Hindlimb muscle (tissue), 1 donor: ENCODE data around the gene PPP1R36. TPM values are rescaled to one million over a fixed set of nuclear protein-coding genes. Genes with fewer than 3 reads are reported as not detected.
"Not testable (repeated sequence)": the region's sequence is repeated elsewhere in the genome, so short reads cannot be mapped to it uniquely, and the experiment has no call there.

Experiments
- DNase-seq: peaks from one replicate; pipeline ENCODE4 v3.0.0-alpha.2; 2013
- polyA plus RNA-seq: library from polyadenylated mRNA; unstranded; fragments of 120-200 nt; gene quantifications from one replicate; pipeline ENCODE4 v1.2.1, GENCODE V29; 2013; ENCODE audit not compliant: insufficient read length

PPP1R36 gene
- polyA plus RNA-seq, 1 donor = not detected

DNA sequence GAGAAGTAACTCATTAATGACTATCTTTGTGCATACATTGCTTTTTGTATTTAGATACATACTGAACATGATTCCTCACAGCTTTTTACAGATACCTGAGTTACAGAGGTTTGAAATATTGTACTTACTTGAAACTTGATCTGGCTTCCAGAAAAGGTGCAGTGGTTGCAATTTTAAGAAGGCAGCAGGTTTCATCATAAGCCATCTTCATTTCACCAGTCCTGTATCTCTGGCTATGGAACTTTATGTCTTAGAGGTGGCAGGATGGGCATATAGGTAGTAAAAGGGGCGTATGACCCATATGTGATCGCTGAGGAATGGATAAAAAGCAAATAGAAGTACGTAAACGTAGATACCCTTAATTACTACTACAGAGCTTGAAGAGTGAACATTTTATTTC is 31.5 kb upstream of the PPP1R36 start:
- DNase-seq = no peak

DNA sequence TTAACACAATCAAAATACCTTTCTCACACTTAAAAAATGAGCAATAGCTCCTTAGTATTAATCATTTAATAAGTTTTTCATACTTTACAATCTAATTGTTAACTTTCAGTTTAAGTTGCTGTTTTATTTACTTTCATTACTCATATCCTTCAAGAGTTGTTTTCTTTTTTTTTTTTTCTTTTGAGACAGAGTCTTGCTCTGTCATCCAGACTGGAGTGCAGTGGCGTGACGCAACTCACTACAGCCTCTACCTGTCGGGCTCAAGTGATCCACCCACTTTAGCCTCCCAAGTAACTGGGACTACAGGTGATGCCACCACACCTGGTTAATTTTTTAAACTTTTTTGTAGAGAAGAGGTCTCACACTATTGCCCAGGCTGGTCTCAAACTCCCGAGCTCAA is 29.1 kb upstream of the PPP1R36 start:
- no peak for DNase-seq

DNA sequence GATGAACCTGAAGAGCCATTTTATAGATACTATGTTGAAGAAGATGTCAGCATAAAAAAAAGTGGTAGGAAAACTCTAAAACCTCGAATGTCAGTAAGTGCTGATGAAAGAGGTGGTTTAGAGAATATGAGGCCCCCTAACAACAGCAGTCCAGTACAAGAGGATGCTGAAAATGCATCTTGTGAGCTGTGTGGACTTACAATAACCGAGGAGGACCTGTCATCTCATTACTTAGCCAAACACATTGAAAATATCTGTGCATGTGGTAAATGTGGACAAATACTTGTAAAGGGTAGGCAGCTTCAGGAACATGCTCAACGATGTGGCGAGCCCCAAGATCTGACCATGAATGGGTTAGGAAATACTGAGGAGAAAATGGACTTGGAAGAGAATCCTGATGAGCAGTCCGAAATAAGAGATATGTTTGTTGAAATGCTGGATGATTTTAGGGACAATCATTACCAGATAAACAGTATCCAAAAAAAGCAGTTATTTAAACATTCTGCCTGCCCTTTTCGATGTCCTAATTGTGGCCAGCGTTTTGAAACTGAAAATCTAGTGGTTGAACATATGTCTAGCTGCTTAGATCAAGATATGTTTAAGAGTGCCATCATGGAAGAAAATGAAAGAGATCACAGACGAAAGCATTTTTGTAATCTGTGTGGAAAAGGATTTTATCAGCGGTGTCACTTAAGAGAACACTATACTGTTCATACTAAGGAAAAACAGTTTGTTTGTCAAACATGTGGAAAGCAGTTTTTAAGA is 27.0 kb upstream of the PPP1R36 start:
- DNase-seq = no peak

DNA sequence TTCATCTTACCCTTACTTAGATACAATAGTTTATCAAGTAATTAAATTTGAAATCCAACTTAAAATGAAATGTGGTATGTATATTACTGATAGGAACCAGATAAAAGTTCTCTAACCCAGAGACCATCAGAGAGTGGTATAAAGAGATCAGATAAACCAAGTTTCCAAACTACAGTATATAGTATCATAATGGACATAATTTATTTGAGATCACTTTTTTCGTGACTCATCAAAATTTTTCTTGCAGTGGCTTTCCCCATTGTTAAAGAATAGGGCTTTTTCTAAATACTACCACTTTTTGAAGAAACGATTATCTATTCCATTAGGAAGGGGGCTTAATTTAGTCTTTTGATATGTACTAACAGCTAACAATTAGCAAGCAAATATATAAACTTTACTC is 24.4 kb upstream of the PPP1R36 start:
- no peak for DNase-seq

DNA sequence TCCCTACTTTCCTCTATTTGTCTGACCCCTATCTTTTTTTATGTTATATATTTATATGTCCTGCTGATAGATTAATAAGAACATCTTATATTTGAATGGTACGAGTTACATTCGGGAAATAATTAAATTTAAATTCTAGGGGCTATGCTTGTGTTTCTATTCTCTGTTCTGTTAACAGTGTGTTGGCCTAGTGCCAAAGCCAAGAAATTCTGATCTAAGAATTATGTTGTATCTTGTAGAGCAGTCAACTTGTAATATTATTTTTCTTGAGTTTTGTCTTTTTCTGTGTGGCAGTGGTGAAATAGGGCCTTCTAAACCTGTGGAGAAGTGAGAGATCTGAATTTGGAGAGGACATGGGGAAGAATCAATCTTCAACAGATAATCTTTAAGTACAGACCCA is 18.2 kb upstream of the PPP1R36 start:
- no peak for DNase-seq

DNA sequence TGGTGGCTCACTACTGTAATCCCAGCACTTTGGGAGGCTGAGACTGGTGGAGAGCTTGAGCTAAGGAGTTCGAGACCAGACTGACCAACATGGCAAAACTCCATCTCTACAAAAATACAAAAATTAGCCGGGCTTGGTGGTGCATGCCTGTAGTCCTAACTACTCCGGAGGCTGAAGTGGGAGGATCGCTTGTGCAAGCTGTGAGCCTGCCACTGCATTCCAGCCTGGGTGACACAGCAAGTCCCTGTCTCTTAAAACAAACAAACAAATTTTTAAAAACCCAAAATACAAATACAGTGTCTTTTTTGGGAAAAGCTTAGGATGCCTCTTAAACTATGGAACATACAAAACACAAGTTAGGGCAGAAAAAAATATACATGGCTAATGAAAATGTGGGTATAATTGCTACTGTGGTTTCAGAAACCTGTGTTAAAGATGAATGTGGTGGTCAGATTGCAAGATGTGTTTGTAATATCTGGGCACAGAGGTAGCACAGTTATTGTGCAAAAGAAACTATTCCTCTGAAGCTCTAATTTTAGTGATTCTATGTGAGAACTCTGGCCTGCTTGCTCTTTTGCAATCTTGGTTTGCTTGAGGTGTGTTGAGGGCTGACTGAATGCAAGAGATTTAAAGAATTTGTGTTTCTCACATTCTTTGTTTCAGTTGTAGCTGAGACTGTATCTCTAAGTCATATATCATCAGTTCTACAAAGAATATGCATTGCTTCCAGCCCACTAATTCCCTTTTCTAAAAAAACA is 13.1 kb upstream of the PPP1R36 start:
- DNase-seq = no peak

DNA sequence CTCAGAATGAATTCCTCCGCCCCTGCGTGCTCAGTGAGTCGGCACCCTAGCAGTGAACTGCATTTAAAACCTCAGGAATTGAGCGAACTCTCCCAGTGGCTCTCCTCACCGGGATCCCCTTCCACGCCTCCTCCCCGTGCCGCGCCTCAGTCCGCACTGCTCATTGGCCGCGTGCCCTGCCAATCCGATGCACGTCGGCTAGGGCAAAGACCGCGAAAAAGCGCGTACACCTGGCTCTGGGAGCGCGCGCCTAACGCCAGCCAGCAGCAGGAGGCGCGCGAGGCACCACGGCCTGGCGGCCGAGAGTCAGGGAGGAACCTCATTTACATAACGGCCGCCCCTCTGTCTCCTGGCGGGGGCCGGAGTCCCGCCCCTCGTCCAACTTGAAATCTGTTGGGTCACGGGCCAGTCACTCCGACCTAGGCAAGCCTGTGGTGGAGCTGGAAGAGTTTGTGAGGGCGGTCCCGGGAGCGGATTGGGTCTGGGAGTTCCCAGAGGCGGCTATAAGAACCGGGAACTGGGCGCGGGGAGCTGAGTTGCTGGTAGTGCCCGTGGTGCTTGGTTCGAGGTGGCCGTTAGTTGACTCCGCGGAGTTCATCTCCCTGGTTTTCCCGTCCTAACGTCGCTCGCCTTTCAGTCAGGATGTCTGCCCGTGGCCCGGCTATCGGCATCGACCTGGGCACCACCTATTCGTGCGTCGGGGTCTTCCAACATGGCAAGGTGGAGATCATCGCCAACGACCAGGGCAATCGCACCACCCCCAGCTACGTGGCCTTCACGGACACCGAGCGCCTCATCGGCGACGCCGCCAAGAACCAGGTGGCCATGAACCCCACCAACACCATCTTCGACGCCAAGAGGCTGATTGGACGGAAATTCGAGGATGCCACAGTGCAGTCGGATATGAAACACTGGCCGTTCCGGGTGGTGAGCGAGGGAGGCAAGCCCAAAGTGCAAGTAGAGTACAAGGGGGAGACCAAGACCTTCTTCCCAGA is 9.3 kb upstream of the PPP1R36 start, which contains the start of gene HSPA2:
TSS of gene HSPA2 (plus strand) at position 534 of the 995 bp plus-strand sequence. CDS start at position 643, 109 bp downstream.
- DNase-seq = peak; percentile 97

DNA sequence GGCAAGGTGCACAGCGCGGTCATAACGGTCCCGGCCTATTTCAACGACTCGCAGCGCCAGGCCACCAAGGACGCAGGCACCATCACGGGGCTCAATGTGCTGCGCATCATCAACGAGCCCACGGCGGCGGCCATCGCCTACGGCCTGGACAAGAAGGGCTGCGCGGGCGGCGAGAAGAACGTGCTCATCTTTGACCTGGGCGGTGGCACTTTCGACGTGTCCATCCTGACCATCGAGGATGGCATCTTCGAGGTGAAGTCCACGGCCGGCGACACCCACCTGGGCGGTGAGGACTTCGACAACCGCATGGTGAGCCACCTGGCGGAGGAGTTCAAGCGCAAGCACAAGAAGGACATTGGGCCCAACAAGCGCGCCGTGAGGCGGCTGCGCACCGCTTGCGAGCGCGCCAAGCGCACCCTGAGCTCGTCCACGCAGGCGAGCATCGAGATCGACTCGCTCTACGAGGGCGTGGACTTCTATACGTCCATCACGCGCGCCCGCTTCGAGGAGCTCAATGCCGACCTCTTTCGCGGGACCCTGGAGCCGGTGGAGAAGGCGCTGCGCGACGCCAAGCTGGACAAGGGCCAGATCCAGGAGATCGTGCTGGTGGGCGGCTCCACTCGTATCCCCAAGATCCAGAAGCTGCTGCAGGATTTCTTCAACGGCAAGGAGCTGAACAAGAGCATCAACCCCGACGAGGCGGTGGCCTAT is 8.3 kb upstream of the PPP1R36 start:
- DNase-seq = peak; percentile 41

DNA sequence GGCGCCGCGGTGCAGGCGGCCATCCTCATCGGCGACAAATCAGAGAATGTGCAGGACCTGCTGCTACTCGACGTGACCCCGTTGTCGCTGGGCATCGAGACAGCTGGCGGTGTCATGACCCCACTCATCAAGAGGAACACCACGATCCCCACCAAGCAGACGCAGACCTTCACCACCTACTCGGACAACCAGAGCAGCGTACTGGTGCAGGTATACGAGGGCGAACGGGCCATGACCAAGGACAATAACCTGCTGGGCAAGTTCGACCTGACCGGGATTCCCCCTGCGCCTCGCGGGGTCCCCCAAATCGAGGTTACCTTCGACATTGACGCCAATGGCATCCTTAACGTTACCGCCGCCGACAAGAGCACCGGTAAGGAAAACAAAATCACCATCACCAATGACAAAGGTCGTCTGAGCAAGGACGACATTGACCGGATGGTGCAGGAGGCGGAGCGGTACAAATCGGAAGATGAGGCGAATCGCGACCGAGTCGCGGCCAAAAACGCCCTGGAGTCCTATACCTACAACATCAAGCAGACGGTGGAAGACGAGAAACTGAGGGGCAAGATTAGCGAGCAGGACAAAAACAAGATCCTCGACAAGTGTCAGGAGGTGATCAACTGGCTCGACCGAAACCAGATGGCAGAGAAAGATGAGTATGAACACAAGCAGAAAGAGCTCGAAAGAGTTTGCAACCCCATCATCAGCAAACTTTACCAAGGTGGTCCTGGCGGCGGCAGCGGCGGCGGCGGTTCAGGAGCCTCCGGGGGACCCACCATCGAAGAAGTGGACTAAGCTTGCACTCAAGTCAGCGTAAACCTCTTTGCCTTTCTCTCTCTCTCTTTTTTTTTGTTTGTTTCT is 7.6 kb upstream of the PPP1R36 start:
- DNase-seq = no peak

DNA sequence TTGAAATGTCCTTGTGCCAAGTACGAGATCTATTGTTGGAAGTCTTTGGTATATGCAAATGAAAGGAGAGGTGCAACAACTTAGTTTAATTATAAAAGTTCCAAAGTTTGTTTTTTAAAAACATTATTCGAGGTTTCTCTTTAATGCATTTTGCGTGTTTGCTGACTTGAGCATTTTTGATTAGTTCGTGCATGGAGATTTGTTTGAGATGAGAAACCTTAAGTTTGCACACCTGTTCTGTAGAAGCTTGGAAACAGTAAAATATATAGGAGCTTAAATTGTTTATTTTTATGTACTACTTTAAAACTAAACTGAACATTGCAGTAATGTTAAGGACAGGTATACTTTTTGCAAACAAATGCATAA is 6.9 kb upstream of the PPP1R36 start:
- no peak for DNase-seq

DNA sequence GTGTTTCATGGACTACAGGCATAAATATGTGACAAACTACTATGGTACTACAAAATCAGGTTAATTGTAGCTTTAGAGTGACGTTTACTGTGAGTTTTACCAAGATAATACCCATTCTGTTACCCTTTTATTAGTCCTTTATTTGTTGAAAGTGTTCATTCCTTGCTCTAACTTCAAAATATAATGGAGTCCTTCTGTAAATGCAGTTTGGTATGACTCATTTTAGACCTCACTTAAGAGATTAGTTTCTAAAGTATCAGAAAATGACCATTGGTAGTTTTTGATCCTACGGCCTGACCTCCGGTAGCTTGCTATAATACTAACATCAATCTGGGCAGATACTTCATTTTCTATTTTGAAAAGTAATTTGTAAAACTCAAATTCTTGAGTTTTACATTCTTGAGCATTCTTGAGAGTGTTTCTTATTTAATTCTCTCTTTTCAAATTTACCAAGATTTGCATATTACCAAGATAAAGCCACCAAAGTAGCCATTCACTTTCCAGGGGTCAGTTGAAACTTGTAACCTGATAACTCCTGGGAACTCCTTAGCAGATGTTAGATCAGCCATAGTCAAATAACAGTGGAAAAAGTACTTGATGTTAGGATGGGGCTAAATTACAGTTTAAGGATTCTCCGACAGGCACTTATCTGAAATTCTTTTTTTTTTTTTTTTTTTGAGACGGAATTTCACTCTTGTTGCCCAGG is 5.0 kb upstream of the PPP1R36 start:
- DNase-seq = no peak

DNA sequence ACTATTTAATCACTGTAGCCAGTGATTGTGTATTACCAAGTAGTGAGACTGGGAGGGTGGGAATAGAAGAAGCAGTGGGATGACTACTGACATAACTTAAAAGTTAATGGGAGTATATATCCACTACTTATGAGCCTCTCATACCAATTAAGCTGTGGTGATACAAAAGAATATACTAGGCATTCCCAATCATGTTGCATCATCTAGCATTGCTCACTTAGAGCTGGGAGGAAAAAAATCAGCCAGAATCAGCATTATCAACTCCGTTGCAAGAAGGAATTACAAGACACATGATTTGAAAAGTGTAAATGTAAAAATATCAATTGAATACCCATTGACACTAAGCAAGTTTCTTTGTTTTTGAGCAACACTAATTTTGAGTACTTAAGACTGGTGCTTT is 745 bp upstream of the PPP1R36 start:
- no peak for DNase-seq

DNA sequence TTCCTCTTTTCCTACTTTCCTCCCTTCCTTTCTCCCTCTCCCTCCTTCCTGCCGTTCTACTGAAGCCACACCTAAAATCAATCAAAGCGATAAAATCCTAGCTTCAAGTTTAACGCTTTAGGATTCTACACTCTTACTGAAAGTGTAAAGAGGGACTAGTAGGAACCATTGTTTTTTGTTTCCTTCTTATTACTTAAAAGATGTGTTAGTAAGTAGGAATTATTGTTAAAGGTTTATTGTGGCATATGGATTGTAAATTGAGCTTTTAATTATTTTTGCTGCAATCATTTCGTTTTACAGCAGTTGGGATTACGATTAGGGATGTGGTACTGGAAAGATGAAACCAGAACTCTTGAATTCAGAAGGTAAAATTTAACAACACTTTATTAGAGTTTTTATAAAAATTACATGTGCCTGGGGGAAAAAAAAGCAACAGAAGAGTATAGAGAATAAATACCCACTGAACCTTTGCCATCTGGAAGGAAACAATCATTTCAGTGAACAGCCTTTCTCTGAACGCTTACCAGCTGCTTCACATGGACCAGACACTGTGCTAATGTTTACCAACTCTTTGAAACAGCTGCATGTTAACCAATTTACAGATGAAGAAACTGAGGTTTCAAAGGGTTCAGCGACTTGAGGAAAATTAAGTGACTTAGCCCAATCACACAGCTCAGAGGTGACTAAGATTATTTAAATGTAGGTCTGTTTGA is 1.0 kb downstream of the PPP1R36 start:
- no peak for DNase-seq

DNA sequence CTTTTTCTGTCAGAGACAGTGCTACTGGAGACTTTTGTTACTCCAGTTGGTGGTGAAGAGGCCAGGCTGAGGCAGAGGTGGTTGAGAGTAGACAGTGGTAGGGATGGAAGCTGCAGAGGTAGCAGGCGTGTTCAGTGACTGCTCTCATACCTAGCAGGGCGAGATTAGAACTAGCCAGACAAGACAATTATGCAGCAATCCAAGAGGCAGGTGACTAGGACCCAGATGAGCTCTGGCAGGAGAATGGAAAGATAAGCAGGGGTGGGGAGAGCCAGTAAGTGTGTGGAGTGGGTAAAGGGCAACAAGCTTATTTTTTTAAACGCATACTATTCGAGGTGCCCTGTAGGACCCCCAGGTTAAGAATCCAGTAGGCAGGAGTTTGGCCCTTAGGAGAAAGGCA is 4.8 kb downstream of the PPP1R36 start:
- DNase-seq = no peak

DNA sequence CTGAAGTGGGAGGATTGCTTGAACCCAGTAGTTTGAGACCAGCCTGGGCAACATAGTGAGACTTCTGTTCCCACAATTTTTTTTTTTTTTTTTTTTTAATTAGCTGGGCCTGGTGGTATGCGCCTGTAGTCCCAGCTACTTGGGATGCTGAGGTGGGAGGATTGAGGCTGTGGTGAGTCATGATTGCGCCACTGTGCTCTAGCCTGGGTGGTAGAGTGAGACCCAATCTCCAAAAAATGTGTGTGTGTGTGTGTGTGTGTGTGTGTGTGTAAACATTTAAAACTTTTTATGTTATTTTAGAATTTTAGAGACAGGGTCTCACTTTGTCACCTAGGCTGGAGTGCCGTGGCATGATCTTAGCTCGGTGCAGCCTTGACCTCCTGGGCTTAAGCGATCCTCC is 6.8 kb downstream of the PPP1R36 start:
- DNase-seq = no peak

DNA sequence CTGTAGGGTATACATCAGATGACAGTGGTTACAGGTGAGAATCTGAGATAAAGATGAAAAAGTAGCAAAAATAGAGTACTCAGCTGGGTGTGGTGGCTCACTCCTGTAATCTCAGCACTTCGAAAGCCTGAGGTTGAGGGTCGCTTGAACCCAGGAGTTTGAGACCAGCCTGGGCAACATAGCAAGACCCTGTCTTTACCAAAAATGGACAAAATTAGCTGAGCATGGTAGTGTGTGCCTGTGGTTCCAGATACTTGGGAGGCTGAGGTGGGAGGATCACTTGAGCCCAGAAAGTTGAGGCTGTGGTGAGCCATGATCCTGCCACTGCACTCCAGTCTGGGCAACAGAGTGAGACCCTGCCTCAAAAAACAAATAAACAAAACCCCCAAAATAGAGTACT is 8.5 kb downstream of the PPP1R36 start:
- not testable (repeated sequence) for DNase-seq

DNA sequence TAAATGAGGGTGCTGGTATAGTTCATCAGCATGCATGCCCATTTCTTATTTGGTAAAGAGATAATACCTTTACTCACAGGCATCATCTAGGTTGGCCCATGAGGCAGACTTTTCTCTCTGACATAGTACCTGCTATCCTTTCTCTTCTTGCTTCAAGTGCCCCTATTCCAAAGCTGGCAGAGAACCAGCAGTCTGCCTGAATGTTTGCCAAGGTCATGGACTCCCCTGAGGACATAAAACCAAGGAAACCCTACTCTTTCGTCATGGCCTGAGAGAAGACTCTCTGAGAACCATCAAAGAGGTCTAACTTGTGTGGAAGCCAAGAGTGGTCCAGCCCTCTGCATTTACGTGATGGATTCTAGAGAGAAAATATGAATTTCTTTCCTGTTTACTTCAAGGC is 11.9 kb downstream of the PPP1R36 start:
- DNase-seq = no peak

DNA sequence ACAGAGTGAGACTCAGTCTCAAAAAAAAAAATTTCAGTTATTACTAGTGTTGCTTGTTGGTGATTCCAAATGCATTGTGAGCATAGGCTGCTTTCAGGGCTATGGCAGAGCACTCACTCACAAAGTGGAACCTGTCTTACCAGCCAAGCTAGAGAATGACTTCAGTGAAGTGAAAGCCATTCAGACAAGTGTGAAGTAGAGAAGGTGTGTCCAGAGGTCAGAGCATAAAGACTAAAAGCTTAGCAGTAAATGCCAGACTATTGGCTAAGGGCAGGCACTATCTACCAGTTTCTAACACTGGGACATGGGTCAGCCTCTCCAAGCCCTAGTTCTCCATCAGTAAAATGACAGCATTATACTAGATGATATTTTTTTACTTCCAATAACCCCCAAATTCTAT is 12.7 kb downstream of the PPP1R36 start:
- DNase-seq = no peak

DNA sequence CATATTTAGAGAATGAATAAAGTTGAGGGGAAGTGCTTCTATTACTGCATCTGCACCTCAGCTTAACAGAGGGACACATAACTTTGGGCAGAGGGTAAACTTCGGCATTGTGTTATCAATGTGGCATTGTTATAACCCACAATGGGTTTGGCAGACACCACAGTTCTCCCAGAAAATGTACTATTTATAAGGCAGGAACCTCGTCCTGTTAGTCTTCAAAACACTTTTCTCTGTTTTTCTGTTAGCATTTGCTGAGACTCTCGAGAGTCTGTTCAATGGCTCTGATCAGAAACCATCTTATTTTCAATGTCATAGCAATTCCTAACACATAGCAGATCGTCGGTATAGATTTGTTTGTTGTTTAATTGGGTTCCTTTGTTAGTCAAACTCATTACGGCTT is 13.9 kb downstream of the PPP1R36 start:
- DNase-seq = no peak

DNA sequence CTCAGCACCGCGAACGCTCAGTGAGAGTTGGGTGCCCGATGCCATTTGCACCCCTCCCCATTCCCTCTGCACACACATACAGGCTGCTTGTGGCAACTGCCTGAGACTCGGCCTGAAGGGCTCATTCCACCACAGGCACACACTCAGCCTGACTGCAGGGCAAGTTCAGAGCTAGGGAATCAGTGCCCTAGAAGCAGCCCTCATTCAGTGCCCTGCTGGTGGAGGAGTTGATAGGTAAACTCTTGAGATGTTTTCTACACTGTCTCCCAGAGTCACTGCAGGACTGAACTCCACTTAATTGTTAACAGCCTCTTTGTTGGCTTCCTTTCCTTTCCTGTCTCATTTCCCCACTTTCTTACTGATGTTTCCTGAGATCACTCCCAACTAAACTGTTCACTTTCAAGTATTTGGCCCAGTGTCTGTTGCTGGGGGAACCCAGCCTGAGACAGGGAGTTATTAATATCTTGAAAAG is 16.9 kb downstream of the PPP1R36 start:
- peak; percentile 59 for DNase-seq
